HCT116 (cell line): Measurements from ENCODE around the gene C20orf144. TPM values are rescaled to one million over a fixed set of nuclear protein-coding genes. Genes with fewer than 3 reads are reported as not detected.

Experiments
- ATAC-seq: fragments of 200-7000 bp; cut with Tn5 transposase; 2 replicates; pipeline ENCODE4 v1.9.1; 2020; ENCODE audit warnings: mild to moderate bottlenecking, moderate library complexity
- BruUV-seq: library from RNA; stranded (reverse); fragments of 400-500 nt; replicated peaks from 2 replicates; lab custom pipeline; 2021; lab: Mats Ljungman, UMichigan
- CTCF ChIA-PET: fragments of 300-600 bp; sonication (Branson Sonifier 250); formaldehyde crosslinking; loops from one replicate; lab custom pipeline; 2021; ENCODE audit warnings: antibody characterized with exemption; lab: Charles Lee
- POLR2A ChIA-PET: fragments of 300-600, 350-600 bp; sonication (Branson Sonifier 250); formaldehyde crosslinking; loops from one replicate; lab custom pipeline; 2021; ENCODE audit warnings: antibody characterized with exemption; lab: Charles Lee
- RAD21 ChIA-PET, 2 experiments: fragments of 300-600 bp; sonication (Branson Sonifier 250); formaldehyde crosslinking; loops; one replicate each; lab custom pipeline; 2023; ENCODE audit warnings: low total read pairs in 2 of 2; ENCODE audit not compliant: uncharacterized antibody in 2 of 2, unreplicated experiment in 2 of 2, low non-redundant PET in 1 of 2; lab: Charles Lee
- DNase-seq: peaks from one replicate; pipeline ENCODE4 v3.0.0-alpha.2; 2010; ENCODE audit warnings: low read depth, low spot score
- H2AFZ ChIP-seq: fragments of 200-600 bp; shearing (Covaris generic), sonication (generic); 2 replicates; pipeline ENCODE4 v1.6.1; 2017; ENCODE audit warnings: low read depth, mixed run types, mixed read lengths, antibody characterized with exemption, low read length; ENCODE audit not compliant: poor library complexity, severe bottlenecking
- H3K27ac ChIP-seq: 2 replicates; pipeline ENCODE4 v1.5.1; 2012; ENCODE audit warnings: low read depth, low read length
- H3K27me3 ChIP-seq: fragments of 200-600 bp; sonication (generic); 2 replicates; pipeline ENCODE4 v1.6.1; 2016; ENCODE audit warnings: mixed run types, low read length, mixed read lengths; ENCODE audit not compliant: insufficient read depth
- H3K36me3 ChIP-seq, 2 experiments: fragments of 200-500 bp in 1 of 2; fragments of 200-600 bp in 1 of 2; sonication (Bioruptor generic) in 1 of 2; sonication (generic) in 1 of 2; 2 replicates each; pipeline versions ENCODE4 v1.5.1 to v1.6.1; 2014 to 2016; ENCODE audit warnings: low read length in 2 of 2, inconsistent platforms in 1 of 2, mixed read lengths in 1 of 2, mixed run types in 1 of 2; ENCODE audit not compliant: insufficient read depth in 2 of 2, control insufficient read depth in 1 of 2
- H3K4me1 ChIP-seq, 2 experiments: fragments of 200-600 bp in 1 of 2; sonication (generic) in 1 of 2; 2 replicates each; pipeline versions ENCODE4 v1.5.1 to v1.6.1; 2012 to 2017; ENCODE audit warnings: low read length in 2 of 2, inconsistent platforms in 1 of 2, mild to moderate bottlenecking in 1 of 2, mixed read lengths in 1 of 2, mixed run types in 1 of 2, moderate library complexity in 1 of 2; ENCODE audit not compliant: insufficient read depth in 2 of 2, control insufficient read depth in 1 of 2
- H3K4me2 ChIP-seq: fragments of 200-600 bp; sonication (generic); 2 replicates; pipeline ENCODE4 v1.6.1; 2017; ENCODE audit warnings: mixed run types, low read length, mixed read lengths
- H3K4me3 ChIP-seq, 2 experiments: fragments of 200-600 bp in 1 of 2; sonication (generic) in 1 of 2; replicated peaks in 1 of 2; 2 replicates each; pipeline ENCODE4 v1.5.1; 2011 to 2016; ENCODE audit warnings: low read length in 2 of 2, control low read depth in 1 of 2, low read depth in 1 of 2, mild to moderate bottlenecking in 1 of 2, mixed read lengths in 1 of 2, mixed run types in 1 of 2
- H3K79me2 ChIP-seq: fragments of 200-600 bp; sonication (generic); 2 replicates; pipeline ENCODE4 v1.6.1; 2017; ENCODE audit warnings: mild to moderate bottlenecking, mixed run types, low read length, moderate library complexity, mixed read lengths; ENCODE audit not compliant: insufficient read depth
- H3K9ac ChIP-seq: fragments of 200-600 bp; sonication (generic); 2 replicates; pipeline ENCODE4 v1.6.1; 2016; ENCODE audit warnings: low read length, mixed read lengths
- H3K9me2 ChIP-seq: fragments of 200-600 bp; sonication (generic), shearing (Covaris generic); 2 replicates; pipeline ENCODE4 v1.6.1; 2017; ENCODE audit warnings: mixed run types, mild to moderate bottlenecking, moderate library complexity; ENCODE audit not compliant: insufficient read depth
- H3K9me3 ChIP-seq, 2 experiments: fragments of 200-500 bp in 1 of 2; fragments of 200-600 bp in 1 of 2; sonication (Bioruptor generic) in 1 of 2; sonication (generic) in 1 of 2; 2 replicates each; pipeline ENCODE4 v1.6.1; 2014 to 2017; ENCODE audit warnings: low read length in 2 of 2, mixed read lengths in 2 of 2, inconsistent platforms in 1 of 2, low read depth in 1 of 2, mild to moderate bottlenecking in 1 of 2, mixed run types in 1 of 2, moderate library complexity in 1 of 2; ENCODE audit not compliant: control insufficient read depth in 1 of 2, insufficient read depth in 1 of 2
- H4K20me1 ChIP-seq: fragments of 200-600 bp; sonication (generic), shearing (Covaris generic); 2 replicates; pipeline ENCODE4 v1.6.1; 2017; ENCODE audit warnings: mixed run types, mild to moderate bottlenecking, moderate library complexity; ENCODE audit not compliant: insufficient read depth
- CBX3 ChIP-seq: IDR thresholded peaks from 2 replicates; pipeline ENCODE4 v1.6.1; 2012; ENCODE audit warnings: low read depth
- EGR1 ChIP-seq: IDR thresholded peaks from 2 replicates; pipeline ENCODE4 v1.6.1; 2012; ENCODE audit warnings: low read depth
- EZH2phosphoT487 ChIP-seq: fragments of 200-600 bp; IDR thresholded peaks from 2 replicates; pipeline ENCODE4 v1.6.1; 2018; ENCODE audit warnings: antibody characterized with exemption, borderline replicate concordance
- FOSL1 ChIP-seq: IDR thresholded peaks from 2 replicates; pipeline ENCODE4 v1.6.1; 2012; ENCODE audit warnings: low read depth
- POLR2AphosphoS5 ChIP-seq: IDR thresholded peaks from 2 replicates; pipeline ENCODE4 v1.6.1; 2011; ENCODE audit warnings: mild to moderate bottlenecking, low read depth, low read length, moderate library complexity
- RAD21 ChIP-seq: IDR thresholded peaks from 2 replicates; pipeline ENCODE4 v1.6.1; 2012; ENCODE audit warnings: low read depth, mild to moderate bottlenecking
- SIN3A ChIP-seq: IDR thresholded peaks from 2 replicates; pipeline ENCODE4 v1.6.1; 2012; ENCODE audit warnings: low read depth
- SRF ChIP-seq: IDR thresholded peaks from 2 replicates; pipeline ENCODE4 v1.6.1; 2012; ENCODE audit warnings: low read depth
- intact Hi-C: fragments of 100-400 bp; cut with micrococcal nuclease; formaldehyde crosslinking; loops from 2 replicates; pipeline ENCODE4 v1.10.0; 2022
- total RNA-seq: library from RNA; stranded (reverse); gene quantifications from one replicate; pipeline ENCODE4 v1.2.1, GENCODE V29; 2021; ENCODE audit not compliant: unreplicated experiment
- TF ChIP-seq, protein P1 (sequence below): IDR thresholded peaks from 2 replicates; pipeline ENCODE4 v1.6.1; 2011; ENCODE audit warnings: mild to moderate bottlenecking, low read length, moderate library complexity; ENCODE audit not compliant: insufficient replicate concordance; ENCODE audit errors: extremely low read depth

The C20orf144 gene
- total RNA-seq, 1 experiment from 2014 or later: 0.37 TPM

DNA sequence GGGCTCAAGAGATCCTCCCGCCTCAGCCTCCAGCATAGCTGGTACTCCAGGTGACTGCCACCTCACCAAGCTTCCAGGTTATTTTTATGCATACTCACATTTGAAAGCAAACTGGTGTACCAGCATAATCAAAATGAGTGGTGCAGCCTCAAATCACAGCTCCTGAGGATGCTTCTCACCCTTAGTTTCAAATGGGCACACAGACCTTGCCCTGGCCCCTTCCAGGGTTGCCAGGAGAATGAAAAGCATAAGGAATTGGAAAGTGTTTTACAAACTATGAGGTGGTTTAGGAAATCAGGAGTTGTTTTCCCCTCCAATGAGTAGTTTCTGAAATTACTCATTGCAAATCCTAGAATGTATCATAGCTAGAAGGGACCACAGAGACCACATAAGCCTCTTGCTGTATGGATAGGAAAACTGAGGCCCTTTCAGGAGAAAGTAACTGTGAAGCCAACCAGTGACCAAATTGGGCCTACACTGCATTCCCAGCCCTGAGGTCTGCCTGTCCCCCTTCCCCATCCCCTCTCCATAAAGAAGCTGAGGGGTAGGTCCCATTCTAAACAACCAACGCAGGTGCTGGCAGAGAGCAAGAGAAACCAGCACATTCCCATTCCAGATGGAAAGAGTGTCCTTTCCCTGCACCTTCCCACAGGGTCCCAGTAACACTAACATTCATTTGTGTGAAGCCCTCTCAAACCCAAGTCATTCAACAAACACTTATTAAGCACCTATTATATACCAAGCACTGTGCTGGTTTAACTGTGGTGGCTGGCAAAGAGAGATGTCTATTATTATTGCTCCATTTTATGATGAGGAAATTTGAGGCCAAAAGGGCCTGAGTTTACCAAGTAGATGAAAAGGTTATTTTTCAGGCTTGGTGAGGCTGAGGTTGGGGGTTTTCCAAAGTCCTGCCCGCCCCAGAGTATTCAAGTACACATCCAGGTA, 26.1 kb downstream of the C20orf144 start:
- no peak for ATAC-seq
- H3K4me1 ChIP-seq: peaks cover 13 to 35% of the 10 kb centered on the region in 2 experiments
- H2AFZ ChIP-seq: no peak overlapping the region
- no peak for TF ChIP-seq RAD21
- no peak for TF ChIP-seq EGR1
- TF ChIP-seq FOSL1: no peak
- TF ChIP-seq CBX3: no peak
- TF ChIP-seq EZH2phosphoT487: no peak
- no peak for TF ChIP-seq POLR2AphosphoS5
- no peak for TF ChIP-seq SIN3A
- TF ChIP-seq, protein P1, sequence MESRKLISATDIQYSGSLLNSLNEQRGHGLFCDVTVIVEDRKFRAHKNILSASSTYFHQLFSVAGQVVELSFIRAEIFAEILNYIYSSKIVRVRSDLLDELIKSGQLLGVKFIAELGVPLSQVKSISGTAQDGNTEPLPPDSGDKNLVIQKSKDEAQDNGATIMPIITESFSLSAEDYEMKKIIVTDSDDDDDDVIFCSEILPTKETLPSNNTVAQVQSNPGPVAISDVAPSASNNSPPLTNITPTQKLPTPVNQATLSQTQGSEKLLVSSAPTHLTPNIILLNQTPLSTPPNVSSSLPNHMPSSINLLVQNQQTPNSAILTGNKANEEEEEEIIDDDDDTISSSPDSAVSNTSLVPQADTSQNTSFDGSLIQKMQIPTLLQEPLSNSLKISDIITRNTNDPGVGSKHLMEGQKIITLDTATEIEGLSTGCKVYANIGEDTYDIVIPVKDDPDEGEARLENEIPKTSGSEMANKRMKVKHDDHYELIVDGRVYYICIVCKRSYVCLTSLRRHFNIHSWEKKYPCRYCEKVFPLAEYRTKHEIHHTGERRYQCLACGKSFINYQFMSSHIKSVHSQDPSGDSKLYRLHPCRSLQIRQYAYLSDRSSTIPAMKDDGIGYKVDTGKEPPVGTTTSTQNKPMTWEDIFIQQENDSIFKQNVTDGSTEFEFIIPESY: no peak
- no peak for TF ChIP-seq SRF
- ChIA-PET RAD21 (no interaction called here), CTCF (no interaction called here), POLR2A (no interaction called here)
- H3K27me3 ChIP-seq: no peaks in the 10 kb centered on the region
- H3K9me3 ChIP-seq: no peaks in the 10 kb centered on the region
- no peak overlapping the region for H3K9ac ChIP-seq
- no peaks in the 10 kb centered on the region for H4K20me1 ChIP-seq
- H3K9me2 ChIP-seq: no peaks in the 10 kb centered on the region
- no peak overlapping the region for H3K4me3 ChIP-seq
- DNase-seq: no peak
- BruUV-seq: no TSS peak
- no peak overlapping the region for H3K27ac ChIP-seq
- H3K79me2 ChIP-seq: peaks cover 23% of the 10 kb centered on the region
- H3K36me3 ChIP-seq: no peaks in the 10 kb centered on the region
- no peak overlapping the region for H3K4me2 ChIP-seq
- intact Hi-C loops: no loop called here
